22Rv1 (cell line): ENCODE measurements around the gene PLEKHA4.
"Not testable (repeated sequence)": the region's sequence is repeated elsewhere in the genome, so short reads cannot be mapped to it uniquely, and the experiment has no call there.

Source experiments
- H3K27ac ChIP-seq: fragments of 450-650 bp; 2 replicates; pipeline ENCODE4 v1.5.1; 2017
- ZFX ChIP-seq: fragments of 450-650 bp; IDR thresholded peaks from 2 replicates; pipeline ENCODE4 v1.6.1; 2017; ENCODE audit warnings: antibody characterized with exemption, borderline replicate concordance
- TF ChIP-seq, protein P1 (sequence below): fragments of 450-650 bp; IDR thresholded peaks from 2 replicates; pipeline ENCODE4 v1.5.1; 2017; ENCODE audit warnings: mild to moderate bottlenecking

The PLEKHA4 gene

GRCh38 chr19:48897181-48897580 lies 28.8 kb upstream of the PLEKHA4 start:
- no peak for TF ChIP-seq ZFX
- TF ChIP-seq, protein P1, sequence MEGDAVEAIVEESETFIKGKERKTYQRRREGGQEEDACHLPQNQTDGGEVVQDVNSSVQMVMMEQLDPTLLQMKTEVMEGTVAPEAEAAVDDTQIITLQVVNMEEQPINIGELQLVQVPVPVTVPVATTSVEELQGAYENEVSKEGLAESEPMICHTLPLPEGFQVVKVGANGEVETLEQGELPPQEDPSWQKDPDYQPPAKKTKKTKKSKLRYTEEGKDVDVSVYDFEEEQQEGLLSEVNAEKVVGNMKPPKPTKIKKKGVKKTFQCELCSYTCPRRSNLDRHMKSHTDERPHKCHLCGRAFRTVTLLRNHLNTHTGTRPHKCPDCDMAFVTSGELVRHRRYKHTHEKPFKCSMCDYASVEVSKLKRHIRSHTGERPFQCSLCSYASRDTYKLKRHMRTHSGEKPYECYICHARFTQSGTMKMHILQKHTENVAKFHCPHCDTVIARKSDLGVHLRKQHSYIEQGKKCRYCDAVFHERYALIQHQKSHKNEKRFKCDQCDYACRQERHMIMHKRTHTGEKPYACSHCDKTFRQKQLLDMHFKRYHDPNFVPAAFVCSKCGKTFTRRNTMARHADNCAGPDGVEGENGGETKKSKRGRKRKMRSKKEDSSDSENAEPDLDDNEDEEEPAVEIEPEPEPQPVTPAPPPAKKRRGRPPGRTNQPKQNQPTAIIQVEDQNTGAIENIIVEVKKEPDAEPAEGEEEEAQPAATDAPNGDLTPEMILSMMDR: no peak
- H3K27ac ChIP-seq: peak overlapping the region; percentile 13; the same call in 1 of the 2 replicates

GRCh38 chr19:48896191-48896720 lies 27.8 kb upstream of the PLEKHA4 start:
- TF ChIP-seq, protein P1: no peak
- TF ChIP-seq ZFX: no peak
- no peak overlapping the region for H3K27ac ChIP-seq

DNA sequence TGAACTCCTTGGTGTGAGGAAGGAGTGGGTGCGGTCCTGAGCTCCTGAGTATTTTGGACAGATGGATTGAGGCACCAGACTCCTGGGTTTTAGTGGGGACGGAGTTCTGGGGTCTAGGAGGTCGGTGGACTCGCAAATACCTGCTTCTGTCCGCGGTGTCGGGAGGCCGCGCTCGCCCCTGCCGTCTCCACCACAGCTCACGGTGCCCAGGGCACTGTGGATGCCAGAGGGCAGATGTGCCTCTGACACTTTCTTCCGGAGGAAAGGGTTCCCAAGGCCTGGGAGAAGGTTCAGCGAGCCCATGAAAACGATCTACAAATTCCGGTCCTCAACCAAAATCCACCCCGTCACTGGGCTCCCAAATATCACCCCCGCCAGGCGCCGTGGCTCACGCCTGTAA lies 26.8 kb upstream of the PLEKHA4 start:
- no peak overlapping the region for H3K27ac ChIP-seq
- no peak for TF ChIP-seq ZFX
- TF ChIP-seq, protein P1: no peak

GRCh38 chr19:48890551-48890950 lies 22.1 kb upstream of the PLEKHA4 start:
- H3K27ac ChIP-seq: no peak overlapping the region
- no peak for TF ChIP-seq ZFX
- TF ChIP-seq, protein P1: no peak

GRCh38 chr19:48889496-48889895 lies 21.1 kb upstream of the PLEKHA4 start:
- H3K27ac ChIP-seq: not testable (repeated sequence)

DNA sequence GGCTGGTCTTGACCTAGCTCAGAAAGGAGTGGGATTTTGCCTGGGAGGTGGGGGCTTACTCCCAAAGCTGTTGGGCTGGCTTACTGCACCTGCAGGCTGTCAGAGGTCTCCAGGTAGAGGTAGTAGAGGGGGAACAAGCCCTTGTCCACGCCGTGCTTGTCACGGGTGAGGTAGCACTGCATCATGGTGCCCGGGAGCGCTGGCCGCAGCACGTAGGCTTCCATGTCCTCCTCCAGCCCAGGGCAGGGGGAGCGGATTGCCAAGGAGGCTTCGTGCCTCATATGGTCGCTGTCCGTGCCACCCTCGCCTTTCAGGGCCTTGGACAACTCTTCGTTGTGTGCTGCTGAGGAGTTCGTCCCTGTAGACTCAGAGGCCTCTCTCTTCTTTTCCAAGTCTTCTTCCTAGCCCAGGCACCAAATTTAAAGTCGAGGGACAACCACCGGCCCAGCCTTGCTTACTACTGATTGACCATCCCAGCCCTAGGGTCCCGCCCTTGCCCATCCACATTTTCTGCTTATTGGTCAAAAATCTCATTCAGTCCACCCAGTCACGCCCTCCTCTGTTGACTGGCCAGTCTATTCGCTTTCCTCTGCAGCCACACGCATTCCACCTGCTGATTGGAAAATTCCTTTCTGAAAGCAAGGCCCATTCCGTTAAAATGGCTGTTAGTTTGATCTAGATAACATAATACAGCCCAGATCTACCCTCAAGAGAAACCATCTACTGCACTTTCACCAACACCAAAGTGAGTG lies 19.6 kb upstream of the PLEKHA4 start:
- no peak overlapping the region for H3K27ac ChIP-seq
- TF ChIP-seq, protein P1: no peak
- no peak for TF ChIP-seq ZFX

- no peak overlapping the region for H3K27ac ChIP-seq
- TF ChIP-seq, protein P1: no peak
- TF ChIP-seq ZFX: no peak
Measured at GRCh38 chr19:48883726-48884125, 15.3 kb upstream of the PLEKHA4 start.
